A549 (cell line): ENCODE measurements around the gene KMO. TPM values are rescaled to one million over a fixed set of nuclear protein-coding genes. Genes with fewer than 3 reads are reported as not detected.

Experiments used
- ATAC-seq, 2 experiments: fragments of 200-7000 bp in 1 of 2; fragments of >200 bp in 1 of 2; cut with Nextera tagmentation in 1 of 2; cut with Tn5 transposase in 1 of 2; 3 replicates each; pipeline versions ENCODE4 v1.8.0 to v1.9.1; 2018 to 2020; ENCODE audit warnings: mild to moderate bottlenecking in 1 of 2, moderate library complexity in 1 of 2
- CTCF ChIA-PET: fragments of 300-600 bp; sonication (Branson Sonifier 250); formaldehyde crosslinking; extraction: SDS; loops from one replicate; lab custom pipeline; 2021; ENCODE audit warnings: antibody characterized with exemption, inconsistent platforms; lab: Yijun Ruan, JAX
- POLR2A ChIA-PET: fragments of 350-600 bp; formaldehyde crosslinking; extraction: SDS; loops from one replicate; lab custom pipeline; 2021; ENCODE audit warnings: antibody characterized with exemption, inconsistent platforms; lab: Yijun Ruan, JAX
- DNase-seq, 2 experiments: peaks; one replicate each; pipeline versions ENCODE4 v3.0.0 to v3.0.0-alpha.2; 2011 to 2016; ENCODE audit warnings: low read depth in 1 of 2, low spot score in 1 of 2
- FAIRE-seq: peaks from 2 replicates; lab custom pipeline; 2011; peaks lifted over from hg19 to GRCh38; lab: Jason Lieb, UNC
- H3K27ac ChIP-seq, 2 experiments: fragments of >200 bp; sonication (Bioruptor Twin); formaldehyde crosslinking; 3 replicates each; pipeline ENCODE4 v1.5.1; 2016 to 2017
- H3K4me1 ChIP-seq: fragments of >200 bp; sonication (Bioruptor Twin); formaldehyde crosslinking; 3 replicates; pipeline ENCODE4 v1.6.1; 2016
- H3K4me2 ChIP-seq: fragments of >200 bp; sonication (Bioruptor Twin); formaldehyde crosslinking; 3 replicates; pipeline ENCODE4 v1.6.1; 2016
- H3K4me3 ChIP-seq: fragments of >200 bp; sonication (Bioruptor Twin); formaldehyde crosslinking; 3 replicates; pipeline ENCODE4 v1.5.1; 2016
- H3K9me3 ChIP-seq: fragments of >200 bp; sonication (Bioruptor Twin); formaldehyde crosslinking; 3 replicates; pipeline ENCODE4 v1.6.1; 2016
- ATOH8 ChIP-seq: fragments of 250-450 bp; sonication (Bioruptor Pico); IDR thresholded peaks from 2 replicates; pipeline ENCODE4 v1.5.0; 2020; ENCODE audit warnings: low read depth, mild to moderate bottlenecking, moderate library complexity
- CBX2 ChIP-seq: fragments of 200-600 bp; sonication (generic); IDR thresholded peaks from 2 replicates; pipeline ENCODE4 v1.6.1; 2016; ENCODE audit warnings: low read depth, mild to moderate bottlenecking, borderline replicate concordance
- CEBPB ChIP-seq, 2 experiments: fragments of >200 bp in 1 of 2; sonication (Bioruptor Twin) in 1 of 2; formaldehyde crosslinking in 1 of 2; IDR thresholded peaks; 2 replicates each; pipeline ENCODE4 v1.6.1; 2012 to 2016
- CHD2 ChIP-seq: fragments of 150-350 bp; IDR thresholded peaks from 2 replicates; pipeline ENCODE4 v1.6.1; 2014; ENCODE audit warnings: low read length; ENCODE audit not compliant: partially characterized antibody
- CTCF ChIP-seq: fragments of >200 bp; sonication (Bioruptor Twin); formaldehyde crosslinking; IDR thresholded peaks from 3 replicates; pipeline ENCODE4 v1.5.1; 2016
- EHMT2 ChIP-seq: fragments of 200-600 bp; sonication (generic); IDR thresholded peaks from 2 replicates; pipeline ENCODE4 v1.6.1; 2016; ENCODE audit warnings: antibody characterized with exemption, low read depth, mild to moderate bottlenecking, moderate library complexity
- FOSB ChIP-seq: fragments of 250-450 bp; sonication (Bioruptor Pico); IDR thresholded peaks from 2 replicates; pipeline ENCODE4 v1.5.0; 2020; ENCODE audit warnings: mild to moderate bottlenecking, moderate library complexity
- GATA3 ChIP-seq: IDR thresholded peaks from 2 replicates; pipeline ENCODE4 v1.6.1; 2012; ENCODE audit warnings: borderline replicate concordance
- HDAC2 ChIP-seq: fragments of 200-600 bp; sonication (generic); IDR thresholded peaks from 2 replicates; pipeline ENCODE4 v1.6.1; 2016
- HES2 ChIP-seq: fragments of >200 bp; sonication (Bioruptor Twin); formaldehyde crosslinking; IDR thresholded peaks from 2 replicates; pipeline ENCODE4 v1.6.1; 2016
- HOXB5 ChIP-seq: fragments of 250-450 bp; sonication (Bioruptor Pico); IDR thresholded peaks from 2 replicates; pipeline ENCODE4 v1.5.0; 2020; ENCODE audit warnings: mild to moderate bottlenecking, moderate library complexity
- JUN ChIP-seq, 2 experiments: fragments of >200 bp; sonication (Bioruptor Twin); formaldehyde crosslinking; IDR thresholded peaks; 2 replicates in 1 of 2; 3 replicates in 1 of 2; pipeline ENCODE4 v1.6.1; 2016 to 2017
- KDM5A ChIP-seq: fragments of 200-600 bp; sonication (generic); IDR thresholded peaks from 2 replicates; pipeline ENCODE4 v1.6.1; 2016; ENCODE audit warnings: antibody characterized with exemption, mild to moderate bottlenecking
- MAZ ChIP-seq: fragments of 150-350 bp; IDR thresholded peaks from 2 replicates; pipeline ENCODE4 v1.6.1; 2014; ENCODE audit warnings: antibody characterized with exemption, low read depth, low read length, borderline replicate concordance
- MYC ChIP-seq: IDR thresholded peaks from 2 replicates; pipeline ENCODE4 v1.6.1; 2012; ENCODE audit warnings: mild to moderate bottlenecking, inconsistent platforms, low read length, improper control_type of control experiment, borderline replicate concordance
- NPAS2 ChIP-seq: fragments of 250-450 bp; sonication (Bioruptor Pico); IDR thresholded peaks from 2 replicates; pipeline ENCODE4 v1.8.0; 2022; ENCODE audit warnings: mild to moderate bottlenecking, moderate library complexity, borderline replicate concordance
- PBX3 ChIP-seq: IDR thresholded peaks from 2 replicates; pipeline ENCODE4 v1.6.1; 2012
- RARB ChIP-seq: fragments of 250-450 bp; sonication (Bioruptor Pico); IDR thresholded peaks from 2 replicates; pipeline ENCODE4 v1.8.0; 2021; ENCODE audit warnings: mild to moderate bottlenecking, moderate library complexity
- RCOR1 ChIP-seq: fragments of 150-350 bp; IDR thresholded peaks from 2 replicates; pipeline ENCODE4 v1.6.1; 2014; ENCODE audit warnings: antibody characterized with exemption, low read length, low read depth
- SMC3 ChIP-seq: fragments of >200 bp; sonication (Bioruptor Twin); formaldehyde crosslinking; IDR thresholded peaks from 3 replicates; pipeline ENCODE4 v1.6.1; 2018; ENCODE audit warnings: inconsistent platforms
- SREBF2 ChIP-seq: fragments of 450-650 bp; IDR thresholded peaks from 2 replicates; pipeline ENCODE4 v1.6.1; 2014; ENCODE audit warnings: mild to moderate bottlenecking, moderate library complexity
- TFCP2L1 ChIP-seq: fragments of 250-450 bp; sonication (Bioruptor Pico); IDR thresholded peaks from 2 replicates; pipeline ENCODE4 v1.5.0; 2021; ENCODE audit warnings: mild to moderate bottlenecking
- TP53 ChIP-seq: fragments of 250-450 bp; sonication (Bioruptor Pico); IDR thresholded peaks from 2 replicates; pipeline ENCODE4 v1.5.0; 2021; ENCODE audit warnings: mild to moderate bottlenecking, moderate library complexity
- USF2 ChIP-seq: fragments of 450-650 bp; IDR thresholded peaks from 2 replicates; pipeline ENCODE4 v1.6.1; 2014; ENCODE audit warnings: antibody characterized with exemption
- ZC3H11A ChIP-seq: fragments of 450-650 bp; IDR thresholded peaks from 2 replicates; pipeline ENCODE4 v1.6.1; 2014; ENCODE audit warnings: antibody characterized with exemption, mild to moderate bottlenecking
- ZNF302 ChIP-seq: fragments of 250-450 bp; sonication (Bioruptor Pico); IDR thresholded peaks from 2 replicates; pipeline ENCODE4 v1.9.0; 2021; ENCODE audit warnings: inconsistent platforms, mild to moderate bottlenecking, moderate library complexity
- ZSCAN20 ChIP-seq: fragments of 250-450 bp; sonication (Bioruptor Pico); IDR thresholded peaks from 2 replicates; pipeline ENCODE4 v1.8.0; 2022; ENCODE audit warnings: mild to moderate bottlenecking, moderate library complexity
- WGBS: methylation state at CpG from one replicate; pipeline ENCODE4 v1.1.6; 2017; ENCODE audit errors: missing lambda C conversion rate; 5-methylcytosine and 5-hydroxymethylcytosine counted together
- polyA plus RNA-seq, 4 experiments: library from polyadenylated mRNA; depleted of rRNA in 3 of 4; stranded (reverse); fragments of >200 nt; fragmentation: RNase III in 1 of 4; extraction: RNeasy Plus Mini Kit Qiagen cat#74134 plus additional on column Dnase treatment in 1 of 4; gene quantifications; 2 replicates in 3 of 4; 3 replicates in 1 of 4; pipeline ENCODE4 v1.2.3, GENCODE V29; 2011 to 2017

KMO gene
- polyA plus RNA-seq, 2 of the 4 experiments (the other 2 are of a cell fraction), result 0.35 to 0.47 TPM

- POLR2A ChIA-PET, result no interaction called here
- H3K27ac ChIP-seq, result no peak overlapping the region
- no peak overlapping the region for H3K4me2 ChIP-seq
- 47% methylated on average over 2 of the region's 2 CpGs for WGBS
- FAIRE-seq, result no peak
- H3K4me1 ChIP-seq, result no peaks in the 10 kb centered on the region
- no peak for ATAC-seq
- H3K9me3 ChIP-seq, result no peaks in the 10 kb centered on the region
- TF ChIP-seq CHD2 (no peak), HDAC2 (no peak), TFCP2L1 (CRISPR knock-in tag) (no peak), JUN (IDR thresholded peaks at IDR 0.05) (no peak), SMC3 (no peak), MAZ (no peak), NPAS2 (no peak), FOSB (CRISPR knock-in tag) (no peak), PBX3 (no peak), MYC (no peak), ZNF302 (CRISPR knock-in tag) (no peak), ZSCAN20 (CRISPR knock-in tag) (no peak), RCOR1 (no peak)
- DNase-seq, result no peak
- H3K4me3 ChIP-seq, result no peak overlapping the region
- CTCF ChIA-PET, result interaction anchor here (0.6 kb wide), 1 partner anchor 197 kb away, joined by 3 read pairs; no protein-coding TSS in a partner anchor
Observed at GRCh38 chr1:241548008-241548407, 15.8 kb downstream of the KMO start.

GRCh38 chr1:241550318-241550717, 18.1 kb downstream of the KMO start:
- H3K4me1 ChIP-seq, result no peaks in the 10 kb centered on the region
- CTCF ChIA-PET, result no interaction called here

More at GRCh38 chr1:241550318-241550717, 18.1 kb downstream of the KMO start:
- POLR2A ChIA-PET, result no interaction called here
- ATAC-seq (no peak), FAIRE-seq (no peak), DNase-seq (no peak)
- Histone ChIP-seq H3K27ac (no peak overlapping the region), H3K4me2 (no peak overlapping the region), H3K9me3 (no peaks in the 10 kb centered on the region), H3K4me3 (no peak overlapping the region)
- TF ChIP-seq ZC3H11A, result no peak
- no peak for TF ChIP-seq GATA3
- TF ChIP-seq EHMT2, result no peak
- TF ChIP-seq CBX2, result no peak
- TF ChIP-seq TP53 (CRISPR knock-in tag), result no peak
- TF ChIP-seq ATOH8 (CRISPR knock-in tag), result no peak
- no peak for TF ChIP-seq HES2
- no peak for TF ChIP-seq KDM5A
- no peak for TF ChIP-seq USF2
- no peak for TF ChIP-seq CEBPB (IDR thresholded peaks at IDR 0.05)
- no peak for TF ChIP-seq HOXB5 (CRISPR knock-in tag)
- no peak for TF ChIP-seq RARB
- no peak for TF ChIP-seq SREBF2
- TF ChIP-seq HDAC2, result no peak
- TF ChIP-seq FOSB (CRISPR knock-in tag), result no peak
- TF ChIP-seq CTCF, result no peak
- 48% methylated on average over 1 of the region's 1 CpG for WGBS
